GM12878 (cell line): ENCODE results near the gene BCOR. TPM values are rescaled to one million over a fixed set of nuclear protein-coding genes. Genes with fewer than 3 reads are reported as not detected.

Source experiments
- ATAC-seq: fragments of 200-7000 bp; cut with Tn5 transposase; 3 replicates; pipeline ENCODE4 v1.9.1; 2020; ENCODE audit warnings: mild to moderate bottlenecking, moderate library complexity
- BruUV-seq: library from RNA; stranded (reverse); fragments of 400-500 nt; replicated peaks from 2 replicates; lab custom pipeline; 2021; lab: Mats Ljungman, UMichigan
- CTCF ChIA-PET: fragments of 300-600 bp; sonication (Branson Sonifier 250); formaldehyde crosslinking; extraction: SDS; loops from one replicate; lab custom pipeline; 2021; ENCODE audit warnings: inconsistent platforms; lab: Yijun Ruan, JAX
- POLR2A ChIA-PET: fragments of 350-600 bp; formaldehyde crosslinking; extraction: SDS; loops from one replicate; lab custom pipeline; 2021; ENCODE audit warnings: inconsistent platforms; lab: Charles Lee
- RAD21 ChIA-PET: fragments of 300-600 bp; sonication (Branson Sonifier 250); formaldehyde crosslinking; loops from one replicate; lab custom pipeline; 2023; ENCODE audit warnings: antibody characterized with exemption; ENCODE audit not compliant: unreplicated experiment; lab: Charles Lee
- SMC1A ChIA-PET: fragments of 300-600 bp; sonication (Branson Sonifier 250); formaldehyde crosslinking; loops from one replicate; lab custom pipeline; 2023; ENCODE audit not compliant: unreplicated experiment, uncharacterized antibody; lab: Charles Lee
- DNase-seq: peaks from one replicate; pipeline ENCODE4 v3.0.0-alpha.2; 2011; ENCODE audit warnings: low read depth, low spot score
- FAIRE-seq: peaks from 3 replicates; lab custom pipeline; 2011; peaks lifted over from hg19 to GRCh38; lab: Jason Lieb, UNC
- H2AFZ ChIP-seq: 2 replicates; pipeline ENCODE4 v1.6.0; 2011; ENCODE audit warnings: low read depth, low read length, control low read depth; ENCODE audit not compliant: control insufficient read depth
- H3K27ac ChIP-seq: 2 replicates; pipeline ENCODE4 v1.5.1; 2011; ENCODE audit warnings: control low read depth; ENCODE audit not compliant: control insufficient read depth, insufficient read depth
- H3K27me3 ChIP-seq, 2 experiments: replicated peaks in 1 of 2; 2 replicates each; pipeline versions ENCODE4 v1.6.0 to v1.6.1; 2011; ENCODE audit warnings: low read length in 1 of 2; ENCODE audit not compliant: control insufficient read depth in 2 of 2, insufficient read depth in 2 of 2
- H3K36me3 ChIP-seq, 2 experiments: 2 replicates each; pipeline ENCODE4 v1.5.1; 2011; ENCODE audit warnings: low read length in 1 of 2; ENCODE audit not compliant: control insufficient read depth in 2 of 2, insufficient read depth in 2 of 2
- H3K4me1 ChIP-seq: 2 replicates; pipeline ENCODE4 v1.6.1; 2011; ENCODE audit warnings: mild to moderate bottlenecking, low read length, moderate library complexity, mixed read lengths; ENCODE audit not compliant: control insufficient read depth, insufficient read depth
- H3K4me2 ChIP-seq: 2 replicates; pipeline ENCODE4 v1.6.0; 2011; ENCODE audit warnings: control low read depth; ENCODE audit not compliant: control insufficient read depth, insufficient read depth
- H3K4me3 ChIP-seq: fragments of 200-600 bp; sonication (generic); 2 replicates; pipeline ENCODE4 v1.5.1; 2016
- H3K79me2 ChIP-seq: 2 replicates; pipeline ENCODE4 v1.6.0; 2011; ENCODE audit warnings: low read length; ENCODE audit not compliant: control insufficient read depth, insufficient read depth
- H3K9ac ChIP-seq: 2 replicates; pipeline ENCODE4 v1.8.0; 2011; ENCODE audit warnings: low read length, control low read depth, mixed read lengths; ENCODE audit not compliant: control insufficient read depth, insufficient read depth
- H3K9me3 ChIP-seq: replicated peaks from 3 replicates; pipeline ENCODE4 v1.5.1; 2011; ENCODE audit warnings: mild to moderate bottlenecking, low read length; ENCODE audit not compliant: control insufficient read depth, insufficient read depth
- H4K20me1 ChIP-seq: 2 replicates; pipeline ENCODE4 v1.6.0; 2011; ENCODE audit not compliant: control insufficient read depth, insufficient read depth
- ATF3 ChIP-seq: IDR thresholded peaks from 2 replicates; pipeline ENCODE4 v1.6.1; 2011; ENCODE audit warnings: low read depth, mild to moderate bottlenecking, low read length, moderate library complexity, borderline replicate concordance; ENCODE audit errors: extremely low read depth
- HCFC1 ChIP-seq: fragments of 150-350 bp; IDR thresholded peaks from 2 replicates; pipeline ENCODE4 v1.6.1; 2014; ENCODE audit warnings: low read length
- ZNF207 ChIP-seq: fragments of 450-650 bp; IDR thresholded peaks from 2 replicates; pipeline ENCODE4 v1.6.1; 2014; ENCODE audit warnings: antibody characterized with exemption, mild to moderate bottlenecking, borderline replicate concordance
- WGBS: methylation state at CpG from one replicate; pipeline ENCODE4 v1.1.6; 2016; ENCODE audit warnings: low lambda C conversion rate; ENCODE audit not compliant: insufficient replicate concordance, insufficient coverage; ENCODE audit errors: missing lambda C conversion rate; 5-methylcytosine and 5-hydroxymethylcytosine counted together
- in situ Hi-C: fragments of 300-500 bp; cut with MboI; formaldehyde crosslinking; loops from 9 replicates; pipeline ENCODE4 v1.14.3; 2018; ENCODE audit warnings: mixed read lengths
- intact Hi-C: fragments of 100-400 bp; cut with micrococcal nuclease; formaldehyde crosslinking; loops from one replicate; pipeline ENCODE4 v1.14.2; 2022; ENCODE audit not compliant: unreplicated experiment
- polyA plus RNA-seq, 11 experiments: library from polyadenylated mRNA; depleted of rRNA in 4 of 11; unstranded in 6 of 11; stranded (reverse) in 5 of 11; fragments of >200 nt; fragmentation: Nextera tagmentation in 4 of 11; fragmentation: Illumina TruSeq in 1 of 11; extraction: Ambion mirVana in 4 of 11; extraction: Trizol in 1 of 11; gene quantifications; 1 replicate in 1 of 11; 2 replicates in 10 of 11; pipeline versions ENCODE4 v1.2.1 to v1.2.3, GENCODE V29; 2011 to 2016; ENCODE audit warnings: inconsistent platforms in 2 of 11, missing spikeins in 2 of 11, low read depth in 1 of 11
- total RNA-seq, 4 experiments: library from RNA; depleted of rRNA in 3 of 4; stranded (reverse); fragments of >200 nt in 3 of 4; fragmentation: Illumina TruSeq in 1 of 4; extraction: Trizol in 1 of 4; gene quantifications; 2 replicates each; pipeline versions ENCODE4 v1.2.1 to v1.2.3, GENCODE V29; 2013 to 2021
- TF ChIP-seq, protein P1 (sequence below): IDR thresholded peaks from 2 replicates; pipeline ENCODE4 v1.6.1; 2012; ENCODE audit warnings: low read depth, low read length, improper control_type of control experiment
- TF ChIP-seq, protein P2 (sequence below): fragments of 450-650 bp; conservative IDR thresholded peaks from 2 replicates; pipeline ENCODE4 v1.6.1; 2017; ENCODE audit warnings: mild to moderate bottlenecking, moderate library complexity

The BCOR gene
- total and polyA plus RNA-seq, 10 of the 15 experiments (the other 5 are each of a cell fraction or from before 2014, with no cell fraction given), result 5.1 to 16.4 (median 10.1) TPM

GRCh38 chrX:40090961-40091360 lies 6.8 kb downstream of the BCOR start:
- ChIA-PET CTCF (no interaction called here), SMC1A (no interaction called here), POLR2A (no interaction called here), RAD21 (no interaction called here)
- H3K9ac ChIP-seq, result no peak overlapping the region
- H3K9me3 ChIP-seq, result no peaks in the 10 kb centered on the region; the same call in 2 of the 3 replicates
- H3K4me2 ChIP-seq, result 0 out of 2 replicates have a peak overlapping the region, but pooled peaks have one; percentile 50
- 28% methylated on average over 7 of the region's 7 CpGs for WGBS
- in situ Hi-C loops, result no loop called here
- no peaks in the 10 kb centered on the region for H3K27me3 ChIP-seq
- TF ChIP-seq, protein P1, sequence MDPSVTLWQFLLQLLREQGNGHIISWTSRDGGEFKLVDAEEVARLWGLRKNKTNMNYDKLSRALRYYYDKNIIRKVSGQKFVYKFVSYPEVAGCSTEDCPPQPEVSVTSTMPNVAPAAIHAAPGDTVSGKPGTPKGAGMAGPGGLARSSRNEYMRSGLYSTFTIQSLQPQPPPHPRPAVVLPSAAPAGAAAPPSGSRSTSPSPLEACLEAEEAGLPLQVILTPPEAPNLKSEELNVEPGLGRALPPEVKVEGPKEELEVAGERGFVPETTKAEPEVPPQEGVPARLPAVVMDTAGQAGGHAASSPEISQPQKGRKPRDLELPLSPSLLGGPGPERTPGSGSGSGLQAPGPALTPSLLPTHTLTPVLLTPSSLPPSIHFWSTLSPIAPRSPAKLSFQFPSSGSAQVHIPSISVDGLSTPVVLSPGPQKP, result no peak
- TF ChIP-seq ZNF207, result no peak
- TF ChIP-seq, protein P2, sequence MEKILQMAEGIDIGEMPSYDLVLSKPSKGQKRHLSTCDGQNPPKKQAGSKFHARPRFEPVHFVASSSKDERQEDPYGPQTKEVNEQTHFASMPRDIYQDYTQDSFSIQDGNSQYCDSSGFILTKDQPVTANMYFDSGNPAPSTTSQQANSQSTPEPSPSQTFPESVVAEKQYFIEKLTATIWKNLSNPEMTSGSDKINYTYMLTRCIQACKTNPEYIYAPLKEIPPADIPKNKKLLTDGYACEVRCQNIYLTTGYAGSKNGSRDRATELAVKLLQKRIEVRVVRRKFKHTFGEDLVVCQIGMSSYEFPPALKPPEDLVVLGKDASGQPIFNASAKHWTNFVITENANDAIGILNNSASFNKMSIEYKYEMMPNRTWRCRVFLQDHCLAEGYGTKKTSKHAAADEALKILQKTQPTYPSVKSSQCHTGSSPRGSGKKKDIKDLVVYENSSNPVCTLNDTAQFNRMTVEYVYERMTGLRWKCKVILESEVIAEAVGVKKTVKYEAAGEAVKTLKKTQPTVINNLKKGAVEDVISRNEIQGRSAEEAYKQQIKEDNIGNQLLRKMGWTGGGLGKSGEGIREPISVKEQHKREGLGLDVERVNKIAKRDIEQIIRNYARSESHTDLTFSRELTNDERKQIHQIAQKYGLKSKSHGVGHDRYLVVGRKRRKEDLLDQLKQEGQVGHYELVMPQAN, result no peak
- TF ChIP-seq ATF3, result no peak
- TF ChIP-seq HCFC1, result no peak
- H3K79me2 ChIP-seq, result peaks cover 29% of the 10 kb centered on the region
- no peak for DNase-seq
- no peaks in the 10 kb centered on the region; the same call in 1 of the 2 replicates for H3K4me1 ChIP-seq
- H3K27ac ChIP-seq, result no peak overlapping the region
- H2AFZ ChIP-seq, result no peak overlapping the region
- no peak for FAIRE-seq
- intact Hi-C loops, result loop anchor here (10.0 kb wide), 2 partner anchors 174 to 384 kb away; no protein-coding TSS in a partner anchor
- H3K36me3 ChIP-seq, result no peaks in the 10 kb centered on the region
- no peaks in the 10 kb centered on the region; the same call in none of the 2 replicates for H4K20me1 ChIP-seq
- no peak overlapping the region for H3K4me3 ChIP-seq
- no TSS peak for BruUV-seq
- no peak for ATAC-seq
